Activated T-cell treated with anti-CD3 and anti-CD28 coated beads, Interleukin-2, amount 50 U/mL, for 1 hour (primary cell): ENCODE measurements around the gene ECHDC1.
"Not testable (repeated sequence)": the region's sequence is repeated elsewhere in the genome, so short reads cannot be mapped to it uniquely, and the experiment has no call there.

Experiments
- DNase-seq: peaks from one replicate; pipeline ENCODE4 v3.0.0-alpha.2; 2020

The ECHDC1 gene

GRCh38 chr6:127341471-127342202 is 1.8 kb downstream of the ECHDC1 start:
- DNase-seq, result no peak

- no peak for DNase-seq
These were observed 3.2 kb downstream of the ECHDC1 start for GRCh38 chr6:127340171-127340570.

- DNase-seq, result no peak
These were observed 4.5 kb downstream of the ECHDC1 start for GRCh38 chr6:127338936-127339335.

- DNase-seq, result no peak
These were observed 10.9 kb downstream of the ECHDC1 start for GRCh38 chr6:127332383-127332961.

- DNase-seq, result not testable (repeated sequence)
These were observed 12.2 kb downstream of the ECHDC1 start for GRCh38 chr6:127331256-127331655.

GRCh38 chr6:127328043-127328609 is 15.3 kb downstream of the ECHDC1 start:
- DNase-seq, result no peak

GRCh38 chr6:127319686-127320085 is 23.7 kb downstream of the ECHDC1 start:
- no peak for DNase-seq

GRCh38 chr6:127317388-127318128 is 25.9 kb downstream of the ECHDC1 start:
- no peak for DNase-seq

- no peak for DNase-seq
These were observed 37.7 kb downstream of the ECHDC1 start for GRCh38 chr6:127305741-127306140.

DNA sequence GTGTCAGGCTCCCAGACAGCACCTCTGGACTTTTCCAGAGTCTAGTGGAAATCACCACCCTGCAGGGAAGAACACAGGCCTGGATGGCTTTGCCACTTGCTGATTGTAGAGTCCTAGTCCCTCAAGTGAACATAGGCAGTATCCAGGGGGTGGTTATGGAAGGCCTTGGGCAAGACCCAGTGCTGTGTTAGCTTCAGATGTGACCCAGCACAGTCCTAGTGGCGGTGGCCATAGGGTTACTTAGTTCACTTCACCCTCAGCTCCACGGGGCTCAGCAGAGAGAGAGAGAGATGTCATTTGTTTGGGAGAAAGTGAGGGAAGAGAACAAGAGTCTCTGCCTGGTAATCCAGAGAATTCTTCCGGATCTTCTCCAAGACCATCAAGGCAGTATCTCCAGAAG is 39.5 kb downstream of the ECHDC1 start:
- DNase-seq, result no peak

DNA sequence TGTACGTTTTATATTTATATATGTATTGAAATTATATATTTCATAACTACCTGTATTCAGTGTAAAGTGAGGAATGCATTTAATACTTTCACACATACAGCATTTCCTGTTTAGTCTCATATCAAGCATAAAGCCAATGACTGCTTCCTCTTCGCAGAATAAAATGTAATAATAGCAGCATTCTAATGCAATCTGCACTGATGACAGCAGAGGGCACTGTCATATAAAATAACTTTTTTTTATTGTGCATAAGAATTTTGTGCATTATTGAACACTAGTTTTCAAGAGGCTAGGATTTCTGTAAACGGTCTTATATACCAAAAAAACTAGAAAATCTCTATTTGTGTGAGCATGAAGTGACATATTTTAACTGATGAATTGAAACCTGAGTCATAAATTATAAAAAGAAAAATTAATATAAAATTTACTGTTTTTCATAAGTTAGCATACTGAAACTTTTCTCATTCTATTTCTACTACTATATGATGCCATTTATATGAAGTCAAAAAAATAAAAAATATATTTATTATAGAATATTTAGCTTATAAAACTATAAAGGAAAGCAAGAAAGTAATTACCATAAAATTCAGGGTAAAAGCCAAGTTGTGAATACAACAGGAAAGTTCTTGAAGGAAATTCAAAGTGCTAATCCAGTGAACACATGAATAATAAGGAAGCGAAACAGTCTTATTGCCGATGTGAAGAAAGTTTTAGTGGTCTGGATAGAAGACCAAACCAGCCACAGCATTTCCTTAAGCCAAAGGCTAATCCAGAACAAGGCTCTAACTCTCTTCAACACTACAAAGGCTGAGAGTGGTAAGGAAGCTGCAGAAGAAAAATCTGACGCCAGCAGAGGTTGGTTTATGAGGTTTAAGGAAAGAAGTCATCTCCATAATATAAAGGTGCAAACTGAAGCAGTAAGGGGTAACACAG is 40.4 kb downstream of the ECHDC1 start:
- DNase-seq, result no peak

DNA sequence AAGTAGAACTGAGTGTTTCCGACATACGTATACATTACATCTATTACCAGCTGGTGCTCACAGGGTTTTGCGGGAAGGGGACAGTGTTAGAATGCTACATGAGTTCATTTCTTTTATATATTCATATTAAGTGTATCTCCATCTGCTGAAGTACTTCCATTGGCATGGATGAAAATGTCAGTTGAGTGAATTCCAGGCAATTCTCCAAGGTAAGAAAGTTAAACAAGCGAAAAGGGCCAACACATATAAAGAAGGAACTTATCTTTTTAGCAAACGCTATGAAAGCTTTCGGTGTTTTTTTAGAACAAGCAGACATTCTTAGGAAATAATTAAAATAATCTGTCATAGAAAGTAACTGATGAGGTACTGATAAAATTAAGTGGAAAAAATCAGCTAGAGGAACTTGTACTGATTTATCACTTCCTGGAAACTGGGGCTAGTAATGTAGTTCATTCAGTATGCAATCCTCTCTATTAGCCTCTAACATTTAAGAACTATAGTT is 42.2 kb downstream of the ECHDC1 start:
- no peak for DNase-seq

- DNase-seq, result no peak
These were observed 43.0 kb downstream of the ECHDC1 start for GRCh38 chr6:127300411-127300810.

DNA sequence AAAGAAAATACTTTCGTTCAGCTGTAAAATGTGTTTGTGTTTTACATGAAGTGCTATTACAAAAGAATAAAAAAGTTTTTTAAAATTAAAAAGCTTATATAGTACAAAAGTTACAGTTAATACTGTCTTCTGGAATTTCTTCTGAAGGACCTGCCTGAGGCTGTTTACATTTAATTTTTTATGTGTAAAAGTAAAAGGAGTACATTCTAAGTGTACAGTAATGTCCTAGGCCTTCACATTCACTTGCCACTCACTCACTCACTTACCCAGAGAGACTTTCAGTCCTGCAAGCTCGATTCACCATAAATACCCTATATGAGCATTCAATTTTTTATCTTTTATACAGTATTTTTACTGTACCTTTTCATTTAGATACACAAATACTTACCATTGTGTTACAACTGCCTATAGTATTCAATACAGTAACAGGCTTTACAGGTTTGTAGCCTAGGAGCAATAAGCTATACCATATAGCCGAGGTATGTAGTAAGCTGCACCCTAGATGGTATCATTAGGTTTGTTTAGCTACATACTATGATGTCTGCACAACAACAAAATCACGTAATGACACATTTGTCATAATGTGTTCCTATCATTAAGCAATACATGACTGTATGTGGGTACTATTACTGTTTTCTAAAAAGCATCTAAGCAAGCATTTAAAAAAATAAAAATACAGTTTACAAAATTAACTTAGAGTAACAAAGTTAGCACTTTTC is 43.7 kb downstream of the ECHDC1 start:
- DNase-seq, result no peak

DNA sequence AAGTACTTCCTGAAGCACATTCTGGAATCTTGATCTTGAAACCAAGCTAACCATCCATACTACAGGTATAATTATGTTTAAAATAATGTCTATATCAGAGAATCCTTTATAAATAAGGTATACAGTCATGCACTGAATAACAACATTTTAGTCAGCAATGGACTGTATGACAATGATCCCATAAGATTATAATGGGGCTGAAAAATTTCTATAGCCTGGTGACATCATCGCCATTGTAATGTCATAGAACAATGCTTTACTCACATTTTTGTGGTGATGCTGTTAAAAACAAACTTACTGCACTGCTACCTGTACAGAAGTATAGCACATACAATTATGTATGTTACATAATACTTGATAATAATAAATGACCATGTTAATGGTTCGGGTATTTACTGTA is 44.9 kb downstream of the ECHDC1 start:
- DNase-seq, result no peak

GRCh38 chr6:127297502-127298070 is 45.8 kb downstream of the ECHDC1 start:
- DNase-seq, result no peak

- DNase-seq, result no peak
These were observed 51.9 kb downstream of the ECHDC1 start for GRCh38 chr6:127291495-127291894.

DNA sequence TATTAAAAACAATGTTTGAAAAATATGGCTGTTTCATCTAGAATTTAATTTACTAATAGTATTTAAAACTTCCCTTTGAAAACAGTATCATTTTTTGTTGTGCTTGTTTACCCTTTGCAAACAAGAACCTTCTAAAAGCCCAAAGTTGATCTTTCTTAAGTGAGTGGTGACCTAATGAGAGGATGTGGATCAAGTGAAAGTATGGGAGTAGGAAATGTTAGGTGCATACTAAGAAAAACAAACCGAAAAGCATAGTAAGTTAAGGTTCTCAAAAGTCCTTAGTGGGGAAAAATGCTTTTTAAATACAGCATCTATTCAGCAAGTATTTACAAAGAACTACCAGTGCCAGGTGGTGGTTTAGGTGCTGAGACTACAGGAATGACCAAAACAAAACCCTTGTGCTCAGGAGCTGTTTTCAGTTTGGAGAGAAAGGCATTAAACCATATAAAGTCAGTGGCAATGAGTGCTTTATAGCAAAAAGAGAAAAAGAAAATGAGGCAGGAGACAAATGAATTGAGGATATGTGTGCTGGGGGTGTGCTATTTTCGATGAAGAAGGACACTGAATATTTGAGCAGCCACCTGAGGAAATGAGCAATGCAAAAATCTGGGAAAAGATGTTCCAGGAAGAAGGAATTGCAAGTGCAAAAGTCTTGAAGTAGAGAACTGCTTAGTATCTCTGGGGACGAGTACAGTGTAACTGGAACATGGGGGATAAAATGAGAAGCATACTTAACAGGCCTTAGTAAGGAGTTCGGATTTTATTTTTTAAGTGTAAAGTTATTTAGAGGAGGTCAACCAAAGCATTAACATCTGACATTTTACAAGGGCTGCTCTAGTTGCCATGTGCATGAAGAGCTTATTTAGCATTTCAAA is 52.8 kb downstream of the ECHDC1 start:
- DNase-seq, result no peak

- no peak for DNase-seq
These were observed 53.5 kb downstream of the ECHDC1 start for GRCh38 chr6:127289934-127290333.

GRCh38 chr6:127288705-127289104 is 54.7 kb downstream of the ECHDC1 start:
- DNase-seq, result no peak
